HepG2 (cell line): ENCODE measurements around the gene PTPN14. TPM values are rescaled to one million over a fixed set of nuclear protein-coding genes. Genes with fewer than 3 reads are reported as not detected.
A peak's percentile ranks its signal among the peaks of the same experiment; 100 is the strongest.

Source experiments
- BRCA1 ChIP-seq: sonication (generic); formaldehyde crosslinking; IDR thresholded peaks from 2 replicates; pipeline ENCODE4 v1.4.0; 2020; ENCODE audit warnings: missing genetic modification reagents
- DR1 ChIP-seq: sonication (generic); formaldehyde crosslinking; IDR thresholded peaks from 2 replicates; pipeline ENCODE4 v1.8.0; 2021; ENCODE audit warnings: mild to moderate bottlenecking, missing genetic modification reagents, inconsistent platforms
- ELF4 ChIP-seq: sonication (generic); formaldehyde crosslinking; IDR thresholded peaks from 2 replicates; pipeline ENCODE4 v1.5.0; 2020; ENCODE audit warnings: missing genetic modification reagents, mild to moderate bottlenecking, moderate library complexity, borderline replicate concordance
- FOXP1 ChIP-seq, 2 experiments: fragments of 450-650 bp in 1 of 2; IDR thresholded peaks; 2 replicates each; pipeline ENCODE4 v1.6.1; 2017 to 2018; ENCODE audit warnings: antibody characterized with exemption in 1 of 2
- KAT8 ChIP-seq: IDR thresholded peaks from 2 replicates; pipeline ENCODE4 v1.6.1; 2016; ENCODE audit warnings: missing genetic modification reagents, missing compliant biosample characterization
- KLF12 ChIP-seq: sonication (generic); formaldehyde crosslinking; IDR thresholded peaks from 2 replicates; pipeline ENCODE4 v1.4.0; 2020; ENCODE audit warnings: missing genetic modification reagents, borderline replicate concordance
- NAIF1 ChIP-seq: sonication (generic); formaldehyde crosslinking; IDR thresholded peaks from 2 replicates; pipeline ENCODE4 v1.5.0; 2020; ENCODE audit warnings: mild to moderate bottlenecking, missing genetic modification reagents, borderline replicate concordance
- NBN ChIP-seq: fragments of 450-650 bp; conservative IDR thresholded peaks from 2 replicates; pipeline ENCODE4 v1.6.1; 2017
- NFYC ChIP-seq: IDR thresholded peaks from 2 replicates; pipeline ENCODE4 v1.6.1; 2016; ENCODE audit warnings: missing genetic modification reagents, missing compliant biosample characterization
- NR2F1 ChIP-seq, 2 experiments: fragments of 450-650 bp in 1 of 2; formaldehyde crosslinking in 1 of 2; IDR thresholded peaks; 2 replicates each; pipeline versions ENCODE4 v1.5.0 to v1.6.1; 2016 to 2020; ENCODE audit warnings: mild to moderate bottlenecking in 1 of 2, missing compliant biosample characterization in 1 of 2, missing genetic modification reagents in 1 of 2, moderate library complexity in 1 of 2
- RBM22 ChIP-seq: fragments of 200-400 bp; formaldehyde crosslinking; optimal IDR thresholded peaks from 2 replicates; pipeline ENCODE3; 2017; ENCODE audit warnings: mild to moderate bottlenecking, low read length, moderate library complexity
- RBM39 ChIP-seq: fragments of 200-400 bp; formaldehyde crosslinking; IDR thresholded peaks from one replicate; pipeline ENCODE4 v1.6.1; 2018; ENCODE audit warnings: antibody characterized with exemption, mild to moderate bottlenecking, low read depth, low read length; ENCODE audit not compliant: poor library complexity, severe bottlenecking
- RFX5 ChIP-seq: IDR thresholded peaks from 2 replicates; pipeline ENCODE4 v1.6.1; 2011; ENCODE audit warnings: low read depth, low read length, improper control_type of control experiment
- TOPORS ChIP-seq: sonication (generic); formaldehyde crosslinking; IDR thresholded peaks from 2 replicates; pipeline ENCODE4 v1.8.0; 2023; ENCODE audit warnings: mild to moderate bottlenecking, missing genetic modification reagents
- ZKSCAN1 ChIP-seq: fragments of 150-350 bp; IDR thresholded peaks from 2 replicates; pipeline ENCODE4 v1.6.1; 2014; ENCODE audit warnings: low read length
- ZNF10 ChIP-seq: sonication (generic); formaldehyde crosslinking; IDR thresholded peaks from 2 replicates; pipeline ENCODE4 v1.4.0; 2020; ENCODE audit warnings: mild to moderate bottlenecking, low read depth, missing genetic modification reagents, borderline replicate concordance
- ZNF335 ChIP-seq: sonication (generic); formaldehyde crosslinking; IDR thresholded peaks from 2 replicates; pipeline ENCODE4 v1.4.0; 2020; ENCODE audit warnings: missing genetic modification reagents
- ZNF496 ChIP-seq: sonication (generic); formaldehyde crosslinking; IDR thresholded peaks from 2 replicates; pipeline ENCODE4 v1.8.1; 2023; ENCODE audit warnings: mild to moderate bottlenecking, moderate library complexity, missing genetic modification reagents; ENCODE audit not compliant: insufficient replicate concordance
- ZNF878 ChIP-seq: sonication (generic); formaldehyde crosslinking; IDR thresholded peaks from 2 replicates; pipeline ENCODE4 v1.8.1; 2023; ENCODE audit warnings: mild to moderate bottlenecking, missing genetic modification reagents, moderate library complexity
- polyA plus RNA-seq, 8 experiments: library from polyadenylated mRNA; depleted of rRNA in 3 of 8; stranded (reverse) in 7 of 8; unstranded in 1 of 8; fragments of >200 nt; fragmentation: Illumina TruSeq in 4 of 8; extraction: Trizol in 4 of 8; gene quantifications; 2 replicates each; pipeline versions ENCODE4 v1.2.1 to v1.2.3, GENCODE V29; 2011 to 2016; ENCODE audit warnings: low read depth in 4 of 8, missing spikeins in 1 of 8, mixed read lengths in 1 of 8; ENCODE audit not compliant: insufficient read depth in 1 of 8
- total RNA-seq, 5 experiments: library from RNA; depleted of rRNA; stranded (reverse); fragments of >200 nt; fragmentation: Illumina TruSeq; extraction: Trizol; gene quantifications; 2 replicates each; pipeline ENCODE4 v1.2.3, GENCODE V29; 2016; ENCODE audit warnings: low read depth in 1 of 5
- TF ChIP-seq, protein P1 (sequence below): sonication (generic); formaldehyde crosslinking; IDR thresholded peaks from 2 replicates; pipeline ENCODE4 v1.4.0; 2020; ENCODE audit warnings: missing genetic modification reagents
- TF ChIP-seq, protein P2 (sequence below), 2 experiments: sonication (generic) in 1 of 2; formaldehyde crosslinking in 1 of 2; IDR thresholded peaks; 2 replicates each; pipeline versions ENCODE4 v1.6.1 to v1.9.0; 2014 to 2022; ENCODE audit warnings: antibody characterized with exemption in 1 of 2, borderline replicate concordance in 1 of 2, inconsistent platforms in 1 of 2, low read depth in 1 of 2, missing genetic modification reagents in 1 of 2

Gene PTPN14
- total and polyA plus RNA-seq, 2 of the 13 experiments (the other 11 are each of a cell fraction or from before 2014, with no cell fraction given), result 3.9 to 4.7 TPM

DNA sequence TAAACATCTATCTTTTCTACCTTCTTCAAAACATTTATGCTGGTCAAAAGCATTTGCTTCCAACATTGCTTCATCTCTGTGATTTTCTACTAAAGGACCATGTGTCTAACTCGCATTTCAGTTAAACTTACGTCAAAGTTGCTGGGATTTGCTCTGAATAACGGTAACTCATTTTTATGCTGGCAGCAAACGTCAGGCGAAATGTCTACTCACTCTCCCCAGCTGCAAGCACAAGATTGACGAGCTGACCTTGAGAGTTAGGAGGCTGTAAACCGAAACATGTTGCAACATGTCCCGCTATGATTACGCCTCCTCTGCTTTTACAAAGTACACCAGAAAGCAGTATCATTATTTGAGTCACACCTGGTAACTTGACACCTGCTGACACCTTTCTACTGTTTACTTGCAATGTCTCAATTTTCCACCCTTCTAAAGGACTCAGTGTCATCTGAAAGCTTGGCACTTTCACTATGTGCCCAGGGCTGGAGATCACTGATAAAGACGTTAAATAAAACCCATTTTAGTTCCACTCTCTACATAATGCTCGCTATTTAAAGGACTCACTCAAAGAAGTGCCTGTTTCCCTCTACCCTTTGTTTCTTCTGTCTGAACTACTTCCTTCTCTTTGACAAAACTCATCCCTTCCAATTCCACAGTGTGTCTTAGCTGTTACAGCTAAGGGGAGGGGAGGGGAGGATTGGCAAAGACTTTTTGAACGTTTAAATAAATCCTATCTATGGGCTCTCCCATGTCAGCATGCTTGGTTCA, 111.9 kb downstream of the PTPN14 start (continued):
- TF ChIP-seq ZNF496 (no peak), ELF4 (CRISPR knock-in tag) (no peak; the same call in 1 of the 2 replicates), ZKSCAN1 (no peak), KAT8 (CRISPR knock-in tag) (peak; percentile 73), NFYC (CRISPR knock-in tag) (no peak), TOPORS (0 out of 2 replicates have a peak, but pooled peaks have one; percentile 26), RBM39 (no peak), NBN (no peak), RBM22 (no peak), BRCA1 (CRISPR knock-in tag) (no peak), ZNF878 (CRISPR knock-in tag) (peak; percentile 4; the same call in 1 of the 2 replicates), RFX5 (no peak), DR1 (CRISPR knock-in tag) (no peak), ZNF335 (CRISPR knock-in tag) (no peak), NAIF1 (CRISPR knock-in tag) (no peak), ZNF10 (no peak), FOXP1 (IDR thresholded peaks at IDR 0.05) (no peak; the same call in 1 of the 2 replicates), FOXP1 (CRISPR knock-in tag; IDR thresholded peaks at IDR 0.05) (peak; percentile 88), KLF12 (CRISPR knock-in tag) (no peak), NR2F1 (CRISPR knock-in tag; IDR thresholded peaks at IDR 0.05) (no peak)
- TF ChIP-seq, protein P1, sequence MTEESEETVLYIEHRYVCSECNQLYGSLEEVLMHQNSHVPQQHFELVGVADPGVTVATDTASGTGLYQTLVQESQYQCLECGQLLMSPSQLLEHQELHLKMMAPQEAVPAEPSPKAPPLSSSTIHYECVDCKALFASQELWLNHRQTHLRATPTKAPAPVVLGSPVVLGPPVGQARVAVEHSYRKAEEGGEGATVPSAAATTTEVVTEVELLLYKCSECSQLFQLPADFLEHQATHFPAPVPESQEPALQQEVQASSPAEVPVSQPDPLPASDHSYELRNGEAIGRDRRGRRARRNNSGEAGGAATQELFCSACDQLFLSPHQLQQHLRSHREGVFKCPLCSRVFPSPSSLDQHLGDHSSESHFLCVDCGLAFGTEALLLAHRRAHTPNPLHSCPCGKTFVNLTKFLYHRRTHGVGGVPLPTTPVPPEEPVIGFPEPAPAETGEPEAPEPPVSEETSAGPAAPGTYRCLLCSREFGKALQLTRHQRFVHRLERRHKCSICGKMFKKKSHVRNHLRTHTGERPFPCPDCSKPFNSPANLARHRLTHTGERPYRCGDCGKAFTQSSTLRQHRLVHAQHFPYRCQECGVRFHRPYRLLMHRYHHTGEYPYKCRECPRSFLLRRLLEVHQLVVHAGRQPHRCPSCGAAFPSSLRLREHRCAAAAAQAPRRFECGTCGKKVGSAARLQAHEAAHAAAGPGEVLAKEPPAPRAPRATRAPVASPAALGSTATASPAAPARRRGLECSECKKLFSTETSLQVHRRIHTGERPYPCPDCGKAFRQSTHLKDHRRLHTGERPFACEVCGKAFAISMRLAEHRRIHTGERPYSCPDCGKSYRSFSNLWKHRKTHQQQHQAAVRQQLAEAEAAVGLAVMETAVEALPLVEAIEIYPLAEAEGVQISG (CRISPR knock-in tag), result peak; percentile 41; the same call in 1 of the 2 replicates
- TF ChIP-seq, protein P2, sequence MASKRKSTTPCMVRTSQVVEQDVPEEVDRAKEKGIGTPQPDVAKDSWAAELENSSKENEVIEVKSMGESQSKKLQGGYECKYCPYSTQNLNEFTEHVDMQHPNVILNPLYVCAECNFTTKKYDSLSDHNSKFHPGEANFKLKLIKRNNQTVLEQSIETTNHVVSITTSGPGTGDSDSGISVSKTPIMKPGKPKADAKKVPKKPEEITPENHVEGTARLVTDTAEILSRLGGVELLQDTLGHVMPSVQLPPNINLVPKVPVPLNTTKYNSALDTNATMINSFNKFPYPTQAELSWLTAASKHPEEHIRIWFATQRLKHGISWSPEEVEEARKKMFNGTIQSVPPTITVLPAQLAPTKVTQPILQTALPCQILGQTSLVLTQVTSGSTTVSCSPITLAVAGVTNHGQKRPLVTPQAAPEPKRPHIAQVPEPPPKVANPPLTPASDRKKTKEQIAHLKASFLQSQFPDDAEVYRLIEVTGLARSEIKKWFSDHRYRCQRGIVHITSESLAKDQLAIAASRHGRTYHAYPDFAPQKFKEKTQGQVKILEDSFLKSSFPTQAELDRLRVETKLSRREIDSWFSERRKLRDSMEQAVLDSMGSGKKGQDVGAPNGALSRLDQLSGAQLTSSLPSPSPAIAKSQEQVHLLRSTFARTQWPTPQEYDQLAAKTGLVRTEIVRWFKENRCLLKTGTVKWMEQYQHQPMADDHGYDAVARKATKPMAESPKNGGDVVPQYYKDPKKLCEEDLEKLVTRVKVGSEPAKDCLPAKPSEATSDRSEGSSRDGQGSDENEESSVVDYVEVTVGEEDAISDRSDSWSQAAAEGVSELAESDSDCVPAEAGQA (IDR thresholded peaks at IDR 0.05; ENCODE audit: low read depth), result 0 out of 2 replicates have a peak, but pooled peaks have one; percentile 45
- TF ChIP-seq, protein P2 (CRISPR knock-in tag; IDR thresholded peaks at IDR 0.05; ENCODE audit: borderline replicate concordance), result no peak
